HL-60 (cell line): Measurements from ENCODE around the gene CASP4.
A peak's percentile ranks its signal among the peaks of the same experiment; 100 is the strongest.
"Not testable (repeated sequence)": the region's sequence is repeated elsewhere in the genome, so short reads cannot be mapped to it uniquely, and the experiment has no call there.

Experiments
- DNase-seq, 2 experiments: peaks; one replicate each; pipeline ENCODE4 v3.0.0-alpha.2; 2010 to 2020; ENCODE audit warnings: low read depth in 1 of 2, low spot score in 1 of 2
- H3K27ac ChIP-seq: fragments of 250-450 bp; sonication (Bioruptor Pico); replicated peaks from 2 replicates; pipeline ENCODE4 v1.5.1; 2020; ENCODE audit warnings: mild to moderate bottlenecking, moderate library complexity
- H3K27me3 ChIP-seq: fragments of 250-450 bp; sonication (Bioruptor Pico); 2 replicates; pipeline ENCODE4 v1.5.1; 2021; ENCODE audit warnings: mild to moderate bottlenecking, moderate library complexity; ENCODE audit not compliant: insufficient read depth, poor library complexity, severe bottlenecking
- H3K4me3 ChIP-seq: replicated peaks from 2 replicates; pipeline ENCODE4 v1.5.1; 2011; ENCODE audit warnings: mild to moderate bottlenecking, control low read depth, low read length; ENCODE audit not compliant: insufficient read depth
- CTCF ChIP-seq: IDR thresholded peaks from one replicate; pipeline ENCODE4 v1.5.1; 2011; ENCODE audit warnings: low read length, control low read depth, inconsistent platforms; ENCODE audit not compliant: insufficient read depth
- GABPA ChIP-seq: IDR thresholded peaks from 2 replicates; pipeline ENCODE4 v1.6.1; 2012; ENCODE audit warnings: low read depth
- POLR2AphosphoS5 ChIP-seq: IDR thresholded peaks from 2 replicates; pipeline ENCODE4 v1.6.1; 2012; ENCODE audit warnings: low read depth
- REST ChIP-seq: IDR thresholded peaks from 2 replicates; pipeline ENCODE4 v1.6.1; 2012; ENCODE audit warnings: low read depth; ENCODE audit not compliant: insufficient replicate concordance
- SPI1 ChIP-seq: IDR thresholded peaks from 2 replicates; pipeline ENCODE4 v1.6.1; 2012; ENCODE audit warnings: low read depth, mild to moderate bottlenecking, borderline replicate concordance

The CASP4 gene

GRCh38 chr11:104973616-104974015 is 5.2 kb upstream of the CASP4 start:
- H3K4me3 ChIP-seq = no peak overlapping the region
- DNase-seq = no peak

GRCh38 chr11:104972924-104973323 is 4.5 kb upstream of the CASP4 start:
- H3K27me3 ChIP-seq, H3K27ac ChIP-seq, DNase-seq, H3K4me3 ChIP-seq: not testable (repeated sequence)

More at GRCh38 chr11:104973616-104974015, 5.2 kb upstream of the CASP4 start:
- TF ChIP-seq SPI1 = no peak
- no peak for TF ChIP-seq GABPA
- TF ChIP-seq REST = no peak
- TF ChIP-seq POLR2AphosphoS5 = no peak
- no peak for TF ChIP-seq CTCF
- H3K27me3 ChIP-seq = no peaks in the 10 kb centered on the region
- H3K27ac ChIP-seq = no peak overlapping the region

- H3K27me3 ChIP-seq = no peaks in the 10 kb centered on the region
- DNase-seq = no peak
- TF ChIP-seq GABPA (no peak), POLR2AphosphoS5 (no peak), SPI1 (no peak), CTCF (no peak), REST (no peak)
- no peak overlapping the region for H3K4me3 ChIP-seq
- H3K27ac ChIP-seq = no peak overlapping the region
Measured at GRCh38 chr11:104970756-104971155, 2.4 kb upstream of the CASP4 start.

GRCh38 chr11:104968856-104969776 is 742 bp upstream of the CASP4 start:
- DNase-seq = no peak
- no peak for TF ChIP-seq POLR2AphosphoS5
- no peak for TF ChIP-seq GABPA
- TF ChIP-seq REST = no peak
- TF ChIP-seq SPI1 = no peak
- TF ChIP-seq CTCF = no peak
- Histone ChIP-seq H3K4me3 (no peak overlapping the region), H3K27ac (peak overlapping the region; percentile 74), H3K27me3 (no peaks in the 10 kb centered on the region)
